ENCODE measurements around the gene NBEAL2.

The NBEAL2 gene

DNA sequence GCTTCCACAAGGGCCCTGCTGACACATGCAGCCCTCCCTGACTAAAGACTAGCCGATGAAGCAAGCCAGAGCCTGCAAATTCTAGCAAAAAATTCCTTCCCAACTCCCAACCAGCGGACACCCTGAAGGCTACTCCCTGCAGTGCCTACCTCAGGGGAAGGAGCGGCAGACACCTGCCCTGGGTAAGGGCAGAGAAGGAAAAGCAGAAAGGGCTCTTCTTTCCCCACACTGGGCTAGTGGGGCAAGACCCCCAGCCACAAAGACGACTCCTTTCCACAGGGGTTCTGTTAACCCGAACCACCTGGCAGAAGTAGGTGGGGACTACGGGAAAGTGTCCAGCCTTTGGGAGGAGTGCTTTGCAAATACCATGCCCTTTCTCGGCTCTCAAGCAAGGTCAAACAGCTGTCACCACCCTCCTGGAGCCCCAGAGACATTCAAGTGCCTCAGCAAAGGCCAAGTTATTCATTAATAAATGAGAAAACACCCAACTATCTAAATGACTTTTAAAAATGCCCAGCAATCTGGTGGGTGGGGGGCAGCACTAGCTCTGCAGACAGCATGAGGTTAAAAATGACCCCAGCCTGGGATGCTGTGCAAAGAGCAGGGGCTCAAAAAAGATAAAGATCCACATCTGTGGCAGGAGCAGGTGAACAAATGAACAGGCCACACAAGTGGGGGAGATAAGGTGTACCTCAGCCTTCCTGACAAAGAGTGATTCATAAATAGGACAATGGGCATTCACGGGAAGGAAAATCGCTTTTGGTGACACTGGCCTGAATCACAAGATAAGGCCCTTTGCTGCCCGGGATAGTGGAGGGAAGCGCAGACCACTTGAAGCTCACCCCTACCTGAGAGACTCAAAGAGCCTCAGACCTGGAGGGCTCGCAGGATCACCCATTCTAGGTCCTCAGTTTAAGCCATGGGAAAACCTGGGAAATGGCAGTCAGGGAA lies 36.0 kb upstream of the NBEAL2 start:
- DNase-seq: no peak

DNA sequence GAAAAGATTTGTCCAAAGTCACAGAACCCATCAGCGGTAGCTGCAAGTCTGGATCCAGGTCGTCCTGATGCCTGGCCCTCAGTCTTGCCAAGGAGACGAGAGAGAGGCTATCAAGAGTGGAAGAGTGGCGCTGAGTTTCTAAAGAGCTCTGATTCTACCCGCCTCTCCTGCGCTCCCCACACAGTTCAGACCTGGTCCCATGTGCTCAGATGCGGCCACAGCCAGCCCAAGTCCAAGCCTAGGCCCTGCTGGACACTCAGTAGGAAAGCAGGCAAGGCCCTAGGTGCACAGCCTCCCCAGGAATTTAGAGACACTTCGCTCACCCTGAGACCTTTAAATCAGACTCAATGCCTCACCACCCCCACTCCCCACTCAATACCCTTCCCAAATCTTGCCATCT lies 35.3 kb upstream of the NBEAL2 start:
- no peak for DNase-seq

DNA sequence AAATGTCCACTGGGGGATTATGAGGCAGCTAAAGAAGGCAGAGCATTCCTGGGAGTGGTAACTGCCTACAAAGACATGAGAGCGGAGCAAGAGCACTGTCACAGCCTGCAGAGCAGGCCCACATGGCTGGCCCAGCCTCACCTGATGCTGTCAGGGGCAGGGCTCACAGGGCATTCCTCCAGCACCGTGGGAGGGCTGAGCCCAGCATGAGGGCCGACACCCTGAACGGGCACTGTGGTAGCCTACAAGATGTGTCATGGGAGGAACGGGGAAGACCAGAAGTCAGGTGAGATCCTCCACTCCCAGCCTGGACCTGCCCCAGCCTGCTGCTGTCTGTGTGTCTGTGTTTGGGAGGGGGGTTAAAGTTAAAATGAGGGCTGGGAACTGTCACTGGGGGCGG lies 33.0 kb upstream of the NBEAL2 start:
- DNase-seq: no peak

DNA sequence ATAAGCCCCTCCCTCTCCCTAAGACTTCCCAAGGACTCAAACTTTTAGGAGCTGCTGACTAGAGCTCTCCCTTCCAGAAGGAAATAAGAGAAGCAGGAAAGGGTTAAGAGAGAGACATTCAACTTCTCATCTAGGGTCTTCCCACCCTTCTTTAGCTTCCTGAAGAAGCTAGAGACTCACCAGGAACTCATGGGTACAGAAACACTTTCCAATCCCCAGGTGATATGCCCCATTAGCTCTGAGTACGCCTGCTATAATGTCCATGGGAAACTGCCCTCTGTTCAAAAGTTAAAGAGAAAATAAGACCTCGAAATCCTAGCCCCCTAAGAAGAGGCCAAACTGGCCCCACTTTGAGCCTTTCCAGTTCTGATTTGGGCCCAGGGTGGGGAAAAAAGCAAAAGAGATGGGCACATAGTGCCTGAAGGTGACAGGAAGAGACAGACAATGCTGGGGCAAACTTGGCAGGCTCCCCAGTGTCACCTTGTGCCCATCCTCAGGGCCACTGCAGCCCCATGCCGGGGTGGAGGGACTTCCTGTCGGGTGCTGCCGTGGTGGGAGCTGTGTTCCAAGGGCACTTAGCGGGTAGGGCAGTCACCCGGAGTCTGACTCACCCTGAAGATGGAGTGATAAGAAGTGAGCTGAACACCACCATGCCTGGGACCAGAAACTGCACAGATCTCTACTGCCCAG lies 32.5 kb upstream of the NBEAL2 start:
- DNase-seq: peak; percentile 67

DNA sequence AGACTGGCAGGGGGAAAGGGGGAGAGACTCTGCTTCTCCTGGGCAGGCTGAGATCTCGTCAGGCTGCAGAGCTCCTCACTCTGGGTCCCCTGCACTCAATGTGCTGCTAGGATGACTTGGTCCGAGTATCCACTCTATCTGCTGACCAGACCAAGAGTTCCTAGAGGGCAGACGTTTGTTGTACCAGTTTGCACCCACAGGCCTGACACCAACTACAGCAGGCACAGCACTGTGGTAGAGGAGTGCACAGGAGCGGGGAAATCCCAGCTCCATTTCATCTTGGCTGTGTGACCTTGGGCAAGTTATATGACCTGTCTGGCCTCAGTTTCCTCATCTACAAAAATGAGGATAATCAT lies 31.9 kb upstream of the NBEAL2 start:
- no peak for DNase-seq

DNA sequence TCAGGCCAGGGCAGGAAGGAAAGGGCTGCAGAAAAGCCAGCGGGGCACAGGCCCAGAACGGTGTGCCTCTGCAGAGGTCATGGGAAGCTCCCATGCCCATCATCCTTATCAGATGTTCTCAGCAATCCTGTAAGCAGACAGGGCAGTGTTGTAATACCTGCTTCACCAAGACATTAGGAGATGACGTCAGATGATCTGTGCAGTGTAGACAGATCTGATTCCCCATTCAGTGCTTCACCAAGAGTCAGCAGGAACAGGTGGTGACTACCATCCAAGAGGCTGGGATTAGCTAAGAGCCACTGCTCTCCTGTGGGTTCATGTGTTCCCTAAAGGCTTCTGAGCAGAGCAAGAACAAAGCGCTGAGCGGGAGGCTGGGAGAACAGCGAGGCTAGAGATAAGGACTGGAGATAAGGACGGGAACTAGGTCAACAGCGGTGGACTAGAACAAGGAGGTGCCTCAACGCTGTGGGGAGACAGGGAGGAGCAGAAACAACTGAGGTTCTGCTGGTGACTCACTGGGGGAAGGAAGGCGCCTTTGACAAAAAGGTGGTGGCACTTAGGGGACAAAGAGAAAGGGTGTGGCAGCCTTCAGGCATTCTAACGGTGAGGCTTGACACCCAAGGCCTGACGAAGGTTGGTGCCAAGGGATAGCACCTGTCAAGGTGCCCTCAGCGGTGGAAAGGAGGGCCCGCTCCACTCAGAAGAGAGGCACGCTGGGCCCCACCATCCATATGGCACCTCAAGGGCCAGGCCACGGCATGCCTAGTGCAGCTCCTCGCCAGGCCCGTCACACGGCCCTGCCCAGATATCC lies 31.3 kb upstream of the NBEAL2 start:
- peak; percentile 70 for DNase-seq

DNA sequence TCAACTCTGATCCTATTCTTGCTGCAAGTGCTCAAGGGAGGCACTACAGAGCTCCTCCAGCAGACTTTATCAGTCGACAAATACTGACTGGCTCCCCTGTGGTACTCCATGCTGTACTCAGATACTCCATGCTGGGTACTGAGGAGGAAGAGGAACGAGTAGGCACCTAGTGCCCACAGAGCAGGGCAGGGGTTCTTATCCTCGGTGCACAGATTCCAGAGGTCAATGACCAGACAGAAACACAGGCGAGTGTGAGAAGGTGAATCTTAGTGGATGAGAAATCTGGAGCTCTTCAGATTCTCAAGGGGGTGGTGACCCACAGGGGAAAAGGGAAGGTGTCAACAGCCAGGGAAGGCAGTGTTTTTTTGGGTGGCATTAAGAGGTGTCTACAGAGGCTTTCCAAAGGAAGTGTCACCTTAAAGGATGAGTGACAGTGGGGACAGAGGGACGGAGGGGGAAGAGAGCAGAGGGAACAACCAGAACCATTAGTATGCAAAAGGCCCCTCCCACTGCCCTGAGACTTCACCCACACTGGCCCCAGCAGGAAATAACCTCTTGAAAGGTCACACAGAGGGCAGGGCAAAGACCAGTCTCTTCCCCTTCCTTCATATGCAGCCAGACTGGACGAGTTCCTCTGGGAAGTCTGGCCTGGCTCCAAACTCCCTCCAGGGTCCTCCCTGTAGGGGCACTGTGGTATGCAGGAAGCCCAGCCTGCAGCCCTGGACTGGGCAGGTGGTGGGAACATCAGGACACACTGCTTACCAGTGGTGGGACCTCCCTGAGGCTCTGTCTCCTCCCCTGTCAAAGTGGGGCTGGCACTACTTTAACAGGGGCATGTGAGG lies 30.4 kb upstream of the NBEAL2 start:
- DNase-seq: no peak

DNA sequence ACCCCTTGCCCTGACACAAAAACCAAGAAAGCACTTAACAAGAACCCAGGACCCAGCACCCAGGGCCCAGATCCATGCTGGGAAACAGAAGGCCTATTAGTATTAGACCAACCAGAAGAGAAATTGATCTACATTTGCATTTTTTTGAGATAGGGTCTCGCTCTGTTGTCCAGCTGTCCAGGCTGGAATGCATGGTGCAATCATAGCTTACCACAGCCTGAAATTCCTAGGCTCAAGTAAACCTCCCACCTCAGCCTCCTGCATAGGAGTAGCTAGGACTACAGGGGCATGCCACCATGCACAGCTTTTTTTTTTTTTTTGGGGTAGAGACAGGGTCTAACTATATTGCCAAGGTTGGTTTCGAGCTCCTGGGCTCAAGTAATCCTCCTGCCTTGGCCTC lies 29.3 kb upstream of the NBEAL2 start:
- no peak for DNase-seq

DNA sequence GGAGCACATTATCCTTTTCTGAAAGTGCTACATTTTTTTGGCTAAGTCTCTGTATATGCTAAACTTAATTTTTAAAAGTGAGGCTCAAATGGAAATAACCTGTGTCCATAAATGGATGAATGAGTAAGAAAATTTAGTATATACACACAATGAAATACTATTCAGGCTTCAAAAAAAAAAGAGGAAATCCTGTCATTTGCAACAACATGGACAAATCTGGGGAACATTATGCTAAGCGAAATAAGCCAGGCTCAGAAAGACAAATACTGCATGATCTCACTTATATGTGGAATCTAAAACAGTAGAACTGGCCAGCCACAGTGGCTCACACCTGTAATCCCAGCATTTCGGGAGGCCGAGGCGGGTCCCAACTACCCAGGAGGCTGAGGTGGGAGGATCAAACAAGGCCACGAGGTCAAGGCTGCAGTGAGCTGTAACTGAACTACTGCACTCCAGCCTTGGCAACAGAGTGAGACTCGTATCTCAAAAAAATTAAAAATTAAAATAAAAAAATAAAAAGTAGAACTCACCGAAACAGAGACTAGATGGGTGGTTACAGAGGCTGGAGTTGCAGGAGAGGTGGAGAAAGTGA lies 28.7 kb upstream of the NBEAL2 start:
- DNase-seq: no peak

DNA sequence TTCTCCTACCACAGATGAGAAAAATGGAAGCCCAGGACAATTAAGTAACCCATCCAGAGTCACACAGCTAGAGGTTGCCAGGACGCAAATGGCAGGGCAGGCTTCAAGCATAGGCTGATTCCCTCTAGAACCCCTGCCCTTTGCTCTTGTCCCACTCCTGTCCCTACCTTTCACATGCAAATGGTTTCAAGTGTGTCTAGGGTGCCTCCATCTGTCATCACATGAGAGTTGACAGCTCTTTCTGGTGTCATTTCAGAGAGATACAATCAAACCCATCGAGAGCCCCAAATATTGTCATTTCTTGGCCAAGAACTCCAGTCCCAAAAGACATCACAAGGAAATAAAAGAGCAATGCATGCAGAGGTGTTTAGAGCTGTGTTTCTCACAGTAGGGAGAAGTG lies 26.7 kb upstream of the NBEAL2 start:
- no peak for DNase-seq

DNA sequence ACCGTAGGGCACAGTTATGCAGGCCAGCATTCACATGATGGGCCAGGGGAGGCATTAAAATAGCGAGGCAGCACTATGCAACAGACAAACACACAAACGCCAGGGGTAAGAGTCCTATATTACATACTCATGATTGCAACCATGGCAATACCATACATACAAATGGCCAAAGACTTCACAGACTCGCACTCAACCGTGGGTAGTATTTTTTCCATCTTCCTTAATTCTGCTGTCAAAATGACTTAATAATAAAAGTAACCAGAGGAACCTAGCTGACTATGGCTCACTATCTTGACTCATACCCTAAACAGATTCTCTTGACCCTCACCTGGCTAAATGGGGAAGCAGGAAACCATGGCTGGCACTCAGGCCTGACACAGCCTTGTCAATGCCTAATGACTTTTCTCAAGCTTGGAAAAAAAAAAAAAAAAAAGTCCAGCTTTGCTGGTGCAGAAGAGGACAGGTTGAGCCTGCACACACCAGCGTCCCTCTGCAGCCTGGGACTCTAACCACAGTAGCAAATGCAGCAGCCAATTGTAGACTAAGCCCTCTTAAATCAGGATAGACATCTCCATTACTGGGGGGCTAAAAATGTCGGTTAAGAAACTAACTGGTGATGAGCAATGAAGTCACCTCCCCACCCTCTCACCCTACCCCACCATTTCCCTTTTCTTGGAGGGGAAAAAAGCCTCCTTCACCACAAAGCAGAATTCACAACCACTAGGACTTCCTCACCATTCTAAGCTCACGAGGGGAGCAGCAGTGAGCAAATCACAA lies 26.0 kb upstream of the NBEAL2 start:
- no peak for DNase-seq

DNA sequence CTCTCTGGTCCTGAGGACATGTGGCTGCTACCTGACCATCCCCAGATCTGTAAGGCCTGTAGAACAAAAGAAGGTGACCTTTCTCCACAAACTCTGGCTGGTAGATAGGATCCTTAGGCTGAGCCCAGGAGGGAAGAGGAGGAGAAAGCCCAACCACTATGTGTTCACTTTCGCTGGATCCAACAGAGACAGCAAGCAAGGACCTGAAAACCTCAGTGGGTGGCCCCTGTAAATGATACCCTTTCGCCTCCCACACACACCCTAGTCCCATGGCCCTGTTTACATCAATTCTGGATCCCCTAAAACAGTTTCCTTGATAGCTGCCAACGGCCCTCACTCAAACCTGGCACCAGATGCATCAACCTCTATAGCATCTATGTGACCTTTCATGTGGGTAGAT lies 25.3 kb upstream of the NBEAL2 start:
- DNase-seq: no peak

DNA sequence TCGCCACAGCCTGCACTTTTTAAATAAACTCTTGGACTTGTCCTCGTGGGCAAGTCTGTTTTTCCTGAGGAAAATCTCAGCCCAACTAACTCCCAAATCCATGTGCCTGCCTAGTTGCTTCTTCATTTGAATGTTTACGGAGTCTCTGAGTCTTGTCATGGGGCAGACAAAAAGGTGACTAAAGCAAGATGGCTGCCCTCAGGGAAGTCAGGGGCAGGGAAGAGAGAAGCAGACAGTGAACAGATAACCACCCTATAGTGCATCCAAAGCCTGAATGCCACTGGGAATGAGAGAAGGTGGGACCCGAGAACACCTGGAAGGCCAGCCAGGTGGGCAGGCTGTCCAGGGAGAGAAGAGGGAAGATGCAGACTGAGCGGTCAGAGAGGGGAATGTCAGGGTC lies 24.3 kb upstream of the NBEAL2 start:
- no peak for DNase-seq

DNA sequence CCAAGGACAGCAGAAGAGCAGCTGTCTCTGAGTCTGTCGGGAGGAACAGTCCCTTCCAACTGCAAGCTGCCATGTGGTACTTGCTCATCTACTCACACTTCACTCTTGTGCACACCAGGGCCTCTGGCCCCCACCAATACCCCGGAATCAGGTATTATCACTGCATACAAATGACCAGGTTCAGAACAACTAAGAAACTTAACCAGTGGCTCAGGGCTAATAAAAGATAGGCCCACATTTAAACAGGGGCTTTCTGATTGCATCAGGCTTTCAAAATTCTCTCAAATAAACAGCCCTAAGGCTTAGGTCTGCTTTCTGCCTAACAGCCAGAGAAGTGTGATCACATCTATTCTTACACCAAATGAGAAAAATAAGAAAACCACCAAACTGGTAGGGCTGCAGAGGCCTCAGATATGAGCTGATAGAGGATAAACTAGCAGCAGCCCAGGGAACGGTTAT lies 23.6 kb upstream of the NBEAL2 start:
- no peak for DNase-seq

DNA sequence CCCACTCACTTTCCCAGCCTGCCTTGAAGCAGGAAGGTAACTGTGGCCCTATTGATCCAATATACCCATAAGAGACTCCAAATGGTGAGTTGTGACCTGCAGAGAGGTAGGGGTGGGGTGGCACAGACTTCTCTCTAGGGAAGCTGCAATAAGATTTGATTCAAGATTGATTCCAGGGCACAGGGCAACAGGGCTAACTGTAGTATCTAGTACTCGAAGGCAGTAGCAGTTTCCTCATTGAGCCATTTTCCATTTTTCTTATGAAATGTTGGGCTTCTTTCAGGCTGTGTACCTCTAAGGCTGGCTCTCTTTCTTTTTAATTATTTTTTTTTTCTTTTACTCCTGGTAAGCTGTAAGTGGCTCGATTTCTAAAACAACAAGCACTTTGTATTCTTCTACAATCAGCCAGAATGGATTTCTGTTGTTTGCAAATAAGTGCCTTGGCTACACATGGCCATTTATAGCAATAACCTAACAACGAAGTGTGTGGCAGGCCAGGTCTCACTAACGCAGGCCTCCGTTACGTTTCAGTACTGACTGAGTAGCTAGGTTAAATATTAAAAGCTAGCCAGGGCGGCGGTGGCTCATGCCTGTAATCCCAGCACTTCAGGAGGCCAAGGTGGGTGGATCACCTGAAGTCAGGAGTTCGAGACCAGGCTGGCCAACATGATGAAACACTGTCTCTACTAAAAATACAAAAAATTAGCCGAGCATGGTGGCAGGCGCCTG lies 22.2 kb upstream of the NBEAL2 start:
- no peak for DNase-seq

DNA sequence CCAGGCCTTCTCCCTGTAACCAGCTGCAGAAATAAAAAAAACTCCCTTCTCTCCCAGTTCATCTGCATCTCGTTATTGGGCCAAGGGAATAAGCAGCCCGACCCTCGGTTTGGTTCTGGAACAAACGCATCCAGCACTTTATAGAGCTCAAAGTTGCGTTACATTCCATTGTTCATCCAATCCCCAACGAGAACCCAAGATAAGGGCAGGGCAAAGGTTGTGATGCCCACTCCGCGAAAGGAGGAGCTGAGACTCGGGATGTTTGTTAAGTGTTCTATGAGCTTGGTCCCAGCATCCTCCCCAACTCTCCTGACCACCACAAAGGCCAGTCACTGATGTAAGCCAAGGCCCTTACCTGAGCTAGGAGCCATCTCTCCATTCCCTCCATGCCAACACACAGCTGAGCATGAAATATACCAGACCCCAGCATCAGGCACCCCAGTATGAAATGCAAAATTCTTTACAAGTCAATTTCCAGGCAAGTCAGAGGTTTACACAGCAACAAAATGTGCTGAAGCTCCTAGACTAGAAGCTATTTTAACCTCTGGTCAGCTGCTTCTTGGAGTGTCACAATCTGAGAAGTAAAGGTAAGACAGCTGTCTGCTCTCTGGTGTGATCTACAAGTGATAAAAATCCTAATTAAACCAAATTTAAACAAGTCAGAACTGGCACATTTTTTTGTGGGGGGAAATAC lies 20.9 kb upstream of the NBEAL2 start:
- DNase-seq: no peak

DNA sequence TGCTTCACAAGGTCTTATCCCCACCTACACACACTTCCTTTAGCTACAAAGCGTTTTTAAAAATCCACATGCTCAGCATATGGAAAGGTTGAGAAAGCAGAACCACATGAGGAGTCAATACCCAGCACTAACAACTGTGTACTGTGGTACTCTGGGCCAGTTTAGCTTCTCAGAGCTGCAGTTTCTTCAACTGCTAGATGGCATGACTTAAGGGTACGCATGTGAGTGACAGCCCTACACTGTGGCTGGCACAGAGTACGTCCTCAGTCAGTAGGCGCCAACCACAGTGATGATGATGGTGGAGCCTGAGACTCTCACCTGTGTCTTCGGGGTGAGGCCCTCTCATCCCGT lies 20.3 kb upstream of the NBEAL2 start:
- DNase-seq: no peak

DNA sequence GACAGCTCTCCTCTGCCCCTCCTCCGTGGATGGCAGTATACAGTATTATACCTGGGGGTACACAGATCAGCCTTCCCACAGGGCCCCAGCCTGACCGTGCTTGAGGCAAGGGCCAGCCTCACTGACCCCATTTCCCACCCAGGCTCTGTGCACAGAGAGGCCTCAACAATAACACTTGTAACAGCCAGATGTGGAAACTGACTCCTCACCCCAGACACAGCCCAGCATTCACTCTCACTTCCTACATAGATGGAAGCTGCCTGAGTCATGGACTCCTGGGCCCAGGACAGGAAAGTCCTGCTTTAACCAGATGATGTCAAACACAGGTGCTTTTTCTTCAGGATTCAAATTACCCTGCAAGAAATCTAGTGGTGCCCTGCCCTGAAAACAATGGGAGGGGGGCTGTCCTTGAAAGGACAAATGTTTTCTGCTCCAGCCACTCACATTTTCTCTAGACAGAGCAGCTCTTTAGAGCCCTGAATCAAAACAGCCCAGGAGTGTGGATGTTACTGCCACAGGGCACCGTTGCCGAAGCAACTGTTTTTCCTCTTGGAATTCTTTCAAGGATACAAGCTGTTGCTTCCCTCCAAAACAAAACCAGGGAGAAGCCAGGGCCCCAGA lies 19.3 kb upstream of the NBEAL2 start:
- no peak for DNase-seq

DNA sequence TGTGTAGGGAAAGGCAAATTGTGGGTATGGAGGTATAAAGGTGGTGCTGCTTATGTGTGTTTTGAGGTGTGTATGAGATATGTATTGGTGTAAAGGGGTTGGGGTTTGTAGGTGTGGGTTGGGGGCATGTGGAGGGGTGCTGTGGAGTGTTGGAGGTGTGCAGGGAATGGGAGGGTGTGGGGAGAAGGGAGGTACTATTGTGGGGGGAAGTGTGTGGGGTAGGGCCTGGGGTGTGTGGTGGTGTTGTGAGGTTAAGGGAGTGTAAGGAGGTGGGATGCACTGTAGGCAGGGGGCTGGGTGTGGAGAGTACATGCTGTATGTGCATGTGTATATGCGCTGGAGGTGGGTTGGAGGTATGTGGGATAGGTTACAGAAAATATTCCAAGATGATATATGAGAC lies 18.6 kb upstream of the NBEAL2 start:
- no peak for DNase-seq

DNA sequence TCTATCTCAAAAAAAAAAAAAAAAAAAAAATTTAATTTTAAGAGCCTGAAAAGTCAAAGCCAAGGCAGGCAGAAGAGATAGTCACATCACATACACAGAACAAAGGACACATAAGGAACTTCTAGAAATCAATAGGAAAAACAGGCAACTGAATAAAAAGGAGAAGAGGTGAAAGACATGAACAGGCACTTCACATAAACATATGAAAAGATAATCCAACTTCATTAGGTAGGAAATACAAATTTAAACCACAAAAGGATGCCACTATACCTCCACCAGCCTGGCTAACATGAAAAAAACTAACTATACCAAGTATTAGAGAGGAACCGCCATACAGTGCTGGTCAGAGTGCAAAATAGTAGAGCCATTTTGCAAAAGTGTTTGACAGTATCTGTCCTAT lies 17.0 kb upstream of the NBEAL2 start:
- DNase-seq: no peak

All from effector CD4-positive, alpha-beta T cell (primary cell).